HCT116 (cell line): ENCODE data around the gene LRRIQ1. TPM values are rescaled to one million over a fixed set of nuclear protein-coding genes. Genes with fewer than 3 reads are reported as not detected.

ENCODE experiments used
- ATAC-seq: fragments of 200-7000 bp; cut with Tn5 transposase; 2 replicates; pipeline ENCODE4 v1.9.1; 2020; ENCODE audit warnings: mild to moderate bottlenecking, moderate library complexity
- BruUV-seq: library from RNA; stranded (reverse); fragments of 400-500 nt; replicated peaks from 2 replicates; lab custom pipeline; 2021; lab: Mats Ljungman, UMichigan
- CTCF ChIA-PET: fragments of 300-600 bp; sonication (Branson Sonifier 250); formaldehyde crosslinking; loops from one replicate; lab custom pipeline; 2021; ENCODE audit warnings: antibody characterized with exemption; lab: Charles Lee
- POLR2A ChIA-PET: fragments of 300-600, 350-600 bp; sonication (Branson Sonifier 250); formaldehyde crosslinking; loops from one replicate; lab custom pipeline; 2021; ENCODE audit warnings: antibody characterized with exemption; lab: Charles Lee
- RAD21 ChIA-PET, 2 experiments: fragments of 300-600 bp; sonication (Branson Sonifier 250); formaldehyde crosslinking; loops; one replicate each; lab custom pipeline; 2023; ENCODE audit warnings: low total read pairs in 2 of 2; ENCODE audit not compliant: uncharacterized antibody in 2 of 2, unreplicated experiment in 2 of 2, low non-redundant PET in 1 of 2; lab: Charles Lee
- DNase-seq: peaks from one replicate; pipeline ENCODE4 v3.0.0-alpha.2; 2010; ENCODE audit warnings: low read depth, low spot score
- H2AFZ ChIP-seq: fragments of 200-600 bp; shearing (Covaris generic), sonication (generic); 2 replicates; pipeline ENCODE4 v1.6.1; 2017; ENCODE audit warnings: low read depth, mixed run types, mixed read lengths, antibody characterized with exemption, low read length; ENCODE audit not compliant: poor library complexity, severe bottlenecking
- H3K27ac ChIP-seq: 2 replicates; pipeline ENCODE4 v1.5.1; 2012; ENCODE audit warnings: low read depth, low read length
- H3K27me3 ChIP-seq: fragments of 200-600 bp; sonication (generic); 2 replicates; pipeline ENCODE4 v1.6.1; 2016; ENCODE audit warnings: mixed run types, low read length, mixed read lengths; ENCODE audit not compliant: insufficient read depth
- H3K36me3 ChIP-seq, 2 experiments: fragments of 200-500 bp in 1 of 2; fragments of 200-600 bp in 1 of 2; sonication (Bioruptor generic) in 1 of 2; sonication (generic) in 1 of 2; 2 replicates each; pipeline versions ENCODE4 v1.5.1 to v1.6.1; 2014 to 2016; ENCODE audit warnings: low read length in 2 of 2, inconsistent platforms in 1 of 2, mixed read lengths in 1 of 2, mixed run types in 1 of 2; ENCODE audit not compliant: insufficient read depth in 2 of 2, control insufficient read depth in 1 of 2
- H3K4me1 ChIP-seq, 2 experiments: fragments of 200-600 bp in 1 of 2; sonication (generic) in 1 of 2; 2 replicates each; pipeline versions ENCODE4 v1.5.1 to v1.6.1; 2012 to 2017; ENCODE audit warnings: low read length in 2 of 2, inconsistent platforms in 1 of 2, mild to moderate bottlenecking in 1 of 2, mixed read lengths in 1 of 2, mixed run types in 1 of 2, moderate library complexity in 1 of 2; ENCODE audit not compliant: insufficient read depth in 2 of 2, control insufficient read depth in 1 of 2
- H3K4me2 ChIP-seq: fragments of 200-600 bp; sonication (generic); 2 replicates; pipeline ENCODE4 v1.6.1; 2017; ENCODE audit warnings: mixed run types, low read length, mixed read lengths
- H3K4me3 ChIP-seq, 2 experiments: fragments of 200-600 bp in 1 of 2; sonication (generic) in 1 of 2; replicated peaks in 1 of 2; 2 replicates each; pipeline ENCODE4 v1.5.1; 2011 to 2016; ENCODE audit warnings: low read length in 2 of 2, control low read depth in 1 of 2, low read depth in 1 of 2, mild to moderate bottlenecking in 1 of 2, mixed read lengths in 1 of 2, mixed run types in 1 of 2
- H3K79me2 ChIP-seq: fragments of 200-600 bp; sonication (generic); 2 replicates; pipeline ENCODE4 v1.6.1; 2017; ENCODE audit warnings: mild to moderate bottlenecking, mixed run types, low read length, moderate library complexity, mixed read lengths; ENCODE audit not compliant: insufficient read depth
- H3K9ac ChIP-seq: fragments of 200-600 bp; sonication (generic); 2 replicates; pipeline ENCODE4 v1.6.1; 2016; ENCODE audit warnings: low read length, mixed read lengths
- H3K9me2 ChIP-seq: fragments of 200-600 bp; sonication (generic), shearing (Covaris generic); 2 replicates; pipeline ENCODE4 v1.6.1; 2017; ENCODE audit warnings: mixed run types, mild to moderate bottlenecking, moderate library complexity; ENCODE audit not compliant: insufficient read depth
- H3K9me3 ChIP-seq, 2 experiments: fragments of 200-500 bp in 1 of 2; fragments of 200-600 bp in 1 of 2; sonication (Bioruptor generic) in 1 of 2; sonication (generic) in 1 of 2; 2 replicates each; pipeline ENCODE4 v1.6.1; 2014 to 2017; ENCODE audit warnings: low read length in 2 of 2, mixed read lengths in 2 of 2, inconsistent platforms in 1 of 2, low read depth in 1 of 2, mild to moderate bottlenecking in 1 of 2, mixed run types in 1 of 2, moderate library complexity in 1 of 2; ENCODE audit not compliant: control insufficient read depth in 1 of 2, insufficient read depth in 1 of 2
- H4K20me1 ChIP-seq: fragments of 200-600 bp; sonication (generic), shearing (Covaris generic); 2 replicates; pipeline ENCODE4 v1.6.1; 2017; ENCODE audit warnings: mixed run types, mild to moderate bottlenecking, moderate library complexity; ENCODE audit not compliant: insufficient read depth
- EZH2phosphoT487 ChIP-seq: fragments of 200-600 bp; IDR thresholded peaks from 2 replicates; pipeline ENCODE4 v1.6.1; 2018; ENCODE audit warnings: antibody characterized with exemption, borderline replicate concordance
- FOSL1 ChIP-seq: IDR thresholded peaks from 2 replicates; pipeline ENCODE4 v1.6.1; 2012; ENCODE audit warnings: low read depth
- MAX ChIP-seq: IDR thresholded peaks from 2 replicates; pipeline ENCODE4 v1.6.1; 2012
- POLR2A ChIP-seq: IDR thresholded peaks from 2 replicates; pipeline ENCODE4 v1.7.0; 2011; ENCODE audit warnings: borderline replicate concordance; ENCODE audit not compliant: insufficient read depth, insufficient read length; ENCODE audit errors: extremely low read depth
- POLR2AphosphoS5 ChIP-seq: IDR thresholded peaks from 2 replicates; pipeline ENCODE4 v1.6.1; 2011; ENCODE audit warnings: mild to moderate bottlenecking, low read depth, low read length, moderate library complexity
- RAD21 ChIP-seq: IDR thresholded peaks from 2 replicates; pipeline ENCODE4 v1.6.1; 2012; ENCODE audit warnings: low read depth, mild to moderate bottlenecking
- SRF ChIP-seq: IDR thresholded peaks from 2 replicates; pipeline ENCODE4 v1.6.1; 2012; ENCODE audit warnings: low read depth
- TCF7L2 ChIP-seq: IDR thresholded peaks from 2 replicates; pipeline ENCODE4 v1.7.0; 2011; ENCODE audit warnings: borderline replicate concordance, inconsistent platforms; ENCODE audit not compliant: insufficient read depth, insufficient read length; ENCODE audit errors: extremely low read depth
- intact Hi-C: fragments of 100-400 bp; cut with micrococcal nuclease; formaldehyde crosslinking; loops from 2 replicates; pipeline ENCODE4 v1.10.0; 2022
- total RNA-seq: library from RNA; stranded (reverse); gene quantifications from one replicate; pipeline ENCODE4 v1.2.1, GENCODE V29; 2021; ENCODE audit not compliant: unreplicated experiment

The LRRIQ1 gene
- total RNA-seq, 1 experiment from 2014 or later, result 0.89 TPM

- Histone ChIP-seq H3K27ac (no peak overlapping the region), H3K4me1 (no peaks in the 10 kb centered on the region), H3K9ac (no peak overlapping the region), H3K36me3 (no peaks in the 10 kb centered on the region), H4K20me1 (no peaks in the 10 kb centered on the region), H3K9me2 (0 out of 2 replicates have a peak, but pooled peaks cover 4% of the 10 kb centered on the region), H3K27me3 (no peaks in the 10 kb centered on the region), H2AFZ (no peak overlapping the region), H3K4me3 (no peak overlapping the region), H3K79me2 (no peaks in the 10 kb centered on the region), H3K4me2 (no peak overlapping the region), H3K9me3 (no peaks in the 10 kb centered on the region)
- no peak for DNase-seq
- CTCF ChIA-PET, result no interaction called here
- ATAC-seq, result no peak
- POLR2A ChIA-PET, result no interaction called here
- TF ChIP-seq SRF (no peak), RAD21 (no peak), FOSL1 (no peak), TCF7L2 (no peak), POLR2AphosphoS5 (no peak), MAX (no peak), POLR2A (no peak)
- intact Hi-C loops, result no loop called here
- RAD21 ChIA-PET, result no interaction called here
- no TSS peak for BruUV-seq
These were observed 29.9 kb upstream of the LRRIQ1 start for GRCh38 chr12:85006206-85006605.

- Histone ChIP-seq H3K27me3 (no peaks in the 10 kb centered on the region), H4K20me1 (no peaks in the 10 kb centered on the region), H3K9ac (no peak overlapping the region), H3K4me2 (no peak overlapping the region), H3K27ac (no peak overlapping the region), H3K36me3 (no peaks in the 10 kb centered on the region), H3K79me2 (no peaks in the 10 kb centered on the region), H3K4me3 (no peak overlapping the region), H3K9me2 (0 out of 2 replicates have a peak, but pooled peaks cover 4% of the 10 kb centered on the region), H2AFZ (no peak overlapping the region), H3K9me3 (no peaks in the 10 kb centered on the region), H3K4me1 (no peaks in the 10 kb centered on the region)
- no peak for TF ChIP-seq EZH2phosphoT487
- intact Hi-C loops, result no loop called here
- ATAC-seq (no peak), DNase-seq (no peak)
- ChIA-PET POLR2A (interaction anchor here (0.9 kb wide), 1 partner anchor 11 kb away, joined by 3 read pairs; no protein-coding TSS in a partner anchor), CTCF (no interaction called here), RAD21 (no interaction called here)
- no TSS peak for BruUV-seq
These were observed 28.3 kb upstream of the LRRIQ1 start for GRCh38 chr12:85007836-85008235.
